ENCODE data around the gene GRHL1. TPM values are rescaled to one million over a fixed set of nuclear protein-coding genes. Genes with fewer than 3 reads are reported as not detected.

The GRHL1 gene
- total RNA-seq, 2 experiments from 2014 or later = 0.25 to 0.43 TPM

GRCh38 chr2:10016001-10016801 is 64.7 kb downstream of the GRHL1 start:
- Mint-ChIP-seq H3K27ac (no peak overlapping the region), H3K9me3 (no peaks in the 10 kb centered on the region), H3K36me3 (no peaks in the 10 kb centered on the region), H3K27me3 (peaks cover 9% of the 10 kb centered on the region), H3K4me3 (no peak overlapping the region), H3K4me1 (no peaks in the 10 kb centered on the region)
- POLR2A ChIA-PET = no interaction called here
- ATAC-seq (ENCODE audit: low read depth) (no peak), DNase-seq (no peak)

GRCh38 chr2:10016802-10017258 is 65.3 kb downstream of the GRHL1 start:
- DNase-seq (no peak), ATAC-seq (ENCODE audit: low read depth) (peak; percentile 22)
- H3K9me3 Mint-ChIP-seq = no peaks in the 10 kb centered on the region
- POLR2A ChIA-PET = no interaction called here
- no peaks in the 10 kb centered on the region for H3K4me1 Mint-ChIP-seq
- no peak overlapping the region for H3K4me3 Mint-ChIP-seq
- no peaks in the 10 kb centered on the region for H3K36me3 Mint-ChIP-seq
- peaks cover 9% of the 10 kb centered on the region for H3K27me3 Mint-ChIP-seq
- no peak overlapping the region for H3K27ac Mint-ChIP-seq

- peaks cover 9% of the 10 kb centered on the region for H3K27me3 Mint-ChIP-seq
These were observed 65.9 kb downstream of the GRHL1 start for GRCh38 chr2:10017313-10017941.

GRCh38 chr2:10019174-10019573 is 67.7 kb downstream of the GRHL1 start:
- Mint-ChIP-seq H3K27me3 (peaks cover 9% of the 10 kb centered on the region), H3K4me1 (no peaks in the 10 kb centered on the region), H3K9me3 (no peaks in the 10 kb centered on the region), H3K4me3 (no peak overlapping the region), H3K36me3 (no peaks in the 10 kb centered on the region), H3K27ac (no peak overlapping the region)
- DNase-seq (no peak), ATAC-seq (ENCODE audit: low read depth) (no peak)
- POLR2A ChIA-PET = no interaction called here

More at GRCh38 chr2:10017313-10017941, 65.9 kb downstream of the GRHL1 start:
- POLR2A ChIA-PET = no interaction called here
- DNase-seq (no peak), ATAC-seq (ENCODE audit: low read depth) (no peak)
- no peaks in the 10 kb centered on the region for H3K4me1 Mint-ChIP-seq
- H3K9me3 Mint-ChIP-seq = no peaks in the 10 kb centered on the region
- H3K27ac Mint-ChIP-seq = no peak overlapping the region
- H3K36me3 Mint-ChIP-seq = no peaks in the 10 kb centered on the region
- H3K4me3 Mint-ChIP-seq = no peak overlapping the region

- peaks cover 9% of the 10 kb centered on the region for H3K27me3 Mint-ChIP-seq
- H3K27ac Mint-ChIP-seq = no peak overlapping the region
- H3K9me3 Mint-ChIP-seq = no peaks in the 10 kb centered on the region
- POLR2A ChIA-PET = no interaction called here
- H3K36me3 Mint-ChIP-seq = no peaks in the 10 kb centered on the region
- ATAC-seq (ENCODE audit: low read depth) = no peak
- no peaks in the 10 kb centered on the region for H3K4me1 Mint-ChIP-seq
- no peak for DNase-seq
- no peak overlapping the region for H3K4me3 Mint-ChIP-seq
These were observed 68.3 kb downstream of the GRHL1 start for GRCh38 chr2:10019602-10020400.

- ATAC-seq (ENCODE audit: low read depth) (no peak), DNase-seq (no peak)
- no peaks in the 10 kb centered on the region for H3K9me3 Mint-ChIP-seq
- H3K36me3 Mint-ChIP-seq = no peaks in the 10 kb centered on the region
- H3K27me3 Mint-ChIP-seq = peaks cover 9% of the 10 kb centered on the region
- H3K4me1 Mint-ChIP-seq = no peaks in the 10 kb centered on the region
- no peak overlapping the region for H3K4me3 Mint-ChIP-seq
- POLR2A ChIA-PET = no interaction called here
- H3K27ac Mint-ChIP-seq = no peak overlapping the region
These were observed 70.5 kb downstream of the GRHL1 start for GRCh38 chr2:10022041-10022421.

GRCh38 chr2:10022445-10022844 is 71.0 kb downstream of the GRHL1 start:
- POLR2A ChIA-PET = no interaction called here
- no peaks in the 10 kb centered on the region for H3K36me3 Mint-ChIP-seq
- H3K4me1 Mint-ChIP-seq = no peaks in the 10 kb centered on the region
- ATAC-seq (ENCODE audit: low read depth) (no peak), DNase-seq (no peak)
- H3K9me3 Mint-ChIP-seq = no peaks in the 10 kb centered on the region
- H3K27me3 Mint-ChIP-seq = peaks cover 6% of the 10 kb centered on the region
- no peak overlapping the region for H3K4me3 Mint-ChIP-seq
- H3K27ac Mint-ChIP-seq = no peak overlapping the region

GRCh38 chr2:10022966-10023662 is 71.6 kb downstream of the GRHL1 start:
- Mint-ChIP-seq H3K9me3 (no peaks in the 10 kb centered on the region), H3K36me3 (no peaks in the 10 kb centered on the region), H3K27me3 (peaks cover 1% of the 10 kb centered on the region), H3K4me3 (no peak overlapping the region), H3K27ac (no peak overlapping the region), H3K4me1 (no peaks in the 10 kb centered on the region)
- no peak for ATAC-seq (ENCODE audit: low read depth)
- DNase-seq = no peak
- POLR2A ChIA-PET = no interaction called here

- Mint-ChIP-seq H3K9me3 (no peaks in the 10 kb centered on the region), H3K36me3 (no peaks in the 10 kb centered on the region), H3K27ac (no peak overlapping the region), H3K27me3 (no peaks in the 10 kb centered on the region), H3K4me3 (no peak overlapping the region), H3K4me1 (peaks cover 8% of the 10 kb centered on the region)
- no peak for ATAC-seq (ENCODE audit: low read depth)
- POLR2A ChIA-PET = no interaction called here
- no peak for DNase-seq
These were observed 75.6 kb downstream of the GRHL1 start for GRCh38 chr2:10026940-10027569.

GRCh38 chr2:10027660-10028330 is 76.3 kb downstream of the GRHL1 start:
- Mint-ChIP-seq H3K9me3 (no peaks in the 10 kb centered on the region), H3K27ac (no peak overlapping the region), H3K4me3 (no peak overlapping the region), H3K27me3 (no peaks in the 10 kb centered on the region), H3K36me3 (no peaks in the 10 kb centered on the region), H3K4me1 (peaks cover 8% of the 10 kb centered on the region)
- DNase-seq (no peak), ATAC-seq (ENCODE audit: low read depth) (no peak)
- POLR2A ChIA-PET = interaction anchor here (2.0 kb wide), 1 partner anchor 16 kb away, joined by 11 read pairs; the partner anchor contains the start of gene KLF11

GRCh38 chr2:10028407-10028987 is 77.0 kb downstream of the GRHL1 start:
- Mint-ChIP-seq H3K36me3 (no peaks in the 10 kb centered on the region), H3K27me3 (no peaks in the 10 kb centered on the region), H3K4me3 (no peak overlapping the region), H3K9me3 (no peaks in the 10 kb centered on the region), H3K27ac (peak overlapping the region; percentile 56), H3K4me1 (peaks cover 8% of the 10 kb centered on the region)
- POLR2A ChIA-PET = interaction anchor here (0.5 to 2.0 kb wide), 4 partner anchors 14 to 185 kb away, joined by 3 to 11 read pairs (median 4); partner anchors contain the start of genes KLF11 and TAF1B
- ATAC-seq (ENCODE audit: low read depth) = no peak
- no peak for DNase-seq

All from activated naive CD8-positive, alpha-beta T cell treated with anti-CD3 and anti-CD28 coated beads, Interleukin-2, amount 10 ng/mL, durations not matched to agents 7 days and 5 days (primary cell).